H1 (cell line): ENCODE measurements around the gene ZNF593. TPM values are rescaled to one million over a fixed set of nuclear protein-coding genes. Genes with fewer than 3 reads are reported as not detected.

Source experiments
- CTCF ChIA-PET: fragments of 300-600 bp; sonication (Branson Sonifier 250); formaldehyde crosslinking; loops from one replicate; lab custom pipeline; 2021; ENCODE audit not compliant: partially characterized antibody; lab: Charles Lee
- POLR2A ChIA-PET: fragments of 300-600 bp; sonication (Branson Sonifier 250); formaldehyde crosslinking; loops from one replicate; lab custom pipeline; 2021; ENCODE audit warnings: inconsistent platforms; ENCODE audit not compliant: partially characterized antibody; lab: Charles Lee
- DNase-seq, 2 experiments: peaks; one replicate each; pipeline versions ENCODE4 v3.0.0 to v3.0.0-alpha.2; 2010 to 2022; ENCODE audit warnings: low spot score in 2 of 2, low read depth in 1 of 2, mixed read lengths in 1 of 2
- FAIRE-seq: peaks from 2 replicates; lab custom pipeline; 2011; peaks lifted over from hg19 to GRCh38; lab: Jason Lieb, UNC
- H2AFZ ChIP-seq: 2 replicates; pipeline ENCODE4 v1.8.1; 2012; ENCODE audit warnings: low read length, inconsistent platforms
- H2AK5ac ChIP-seq: 2 replicates; pipeline ENCODE4 v1.6.1; 2013; ENCODE audit warnings: low read depth, low read length
- H2BK120ac ChIP-seq: replicated peaks from 2 replicates; pipeline ENCODE3; 2013; ENCODE audit warnings: low read depth, low read length, inconsistent platforms
- H2BK12ac ChIP-seq: 2 replicates; pipeline ENCODE4 v1.6.1; 2013; ENCODE audit warnings: low read depth, low read length
- H2BK15ac ChIP-seq: 2 replicates; pipeline ENCODE4 v1.6.1; 2013; ENCODE audit warnings: low read length
- H2BK20ac ChIP-seq: 2 replicates; pipeline ENCODE4 v1.6.1; 2013; ENCODE audit warnings: low read length
- H2BK5ac ChIP-seq: 2 replicates; pipeline ENCODE4 v1.6.1; 2013; ENCODE audit warnings: low read depth, low read length
- H3K14ac ChIP-seq: 2 replicates; pipeline ENCODE4 v1.6.1; 2013; ENCODE audit warnings: inconsistent platforms; ENCODE audit not compliant: insufficient read length
- H3K18ac ChIP-seq: 2 replicates; pipeline ENCODE4 v1.6.1; 2013; ENCODE audit warnings: low read length; ENCODE audit errors: extremely low read depth
- H3K23ac ChIP-seq: 2 replicates; pipeline ENCODE4 v1.6.1; 2013; ENCODE audit warnings: inconsistent platforms; ENCODE audit not compliant: insufficient read length
- H3K23me2 ChIP-seq: 2 replicates; pipeline ENCODE4 v1.6.1; 2013; ENCODE audit warnings: low read depth, low read length
- H3K27ac ChIP-seq: 2 replicates; pipeline ENCODE4 v1.6.1; 2011; ENCODE audit warnings: low read depth, low read length, inconsistent platforms
- H3K27me3 ChIP-seq, 4 experiments: replicated peaks in 1 of 4; 1 replicate in 1 of 4; 2 replicates in 3 of 4; pipeline versions ENCODE4 v1.6.1 to v1.8.1; 2011 to 2013; ENCODE audit warnings: low read length in 3 of 4, mild to moderate bottlenecking in 3 of 4, inconsistent platforms in 2 of 4, mixed read lengths in 2 of 4, moderate library complexity in 1 of 4; ENCODE audit not compliant: control insufficient read depth in 3 of 4, insufficient read depth in 3 of 4; ENCODE audit errors: extremely low read depth in 1 of 4
- H3K36me3 ChIP-seq, 4 experiments: 2 replicates each; pipeline versions ENCODE4 v1.6.1 to v1.8.1; 2011 to 2013; ENCODE audit warnings: mild to moderate bottlenecking in 4 of 4, low read length in 3 of 4, moderate library complexity in 2 of 4, control low read depth in 1 of 4, inconsistent platforms in 1 of 4; ENCODE audit not compliant: insufficient read depth in 4 of 4, control insufficient read depth in 2 of 4
- H3K4ac ChIP-seq: replicated peaks from 2 replicates; pipeline ENCODE3; 2013; ENCODE audit warnings: low read length, low read depth, mixed read lengths, inconsistent platforms; ENCODE audit not compliant: insufficient read length
- H3K4me1 ChIP-seq, 4 experiments: replicated peaks in 1 of 4; 1 replicate in 1 of 4; 2 replicates in 3 of 4; pipeline versions ENCODE4 v1.6.1 to v1.8.1; 2011 to 2013; ENCODE audit warnings: low read length in 3 of 4, inconsistent platforms in 2 of 4, mixed read lengths in 1 of 4; ENCODE audit not compliant: insufficient read depth in 4 of 4, control insufficient read depth in 3 of 4
- H3K4me2 ChIP-seq, 2 experiments: 2 replicates each; pipeline versions ENCODE4 v1.6.1 to v1.8.1; 2011 to 2013; ENCODE audit warnings: low read depth in 2 of 2, low read length in 2 of 2, control low read depth in 1 of 2, inconsistent platforms in 1 of 2, mild to moderate bottlenecking in 1 of 2; ENCODE audit not compliant: insufficient read depth in 1 of 2
- H3K4me3 ChIP-seq, 4 experiments: fragments of 200-600, 300-600 bp in 1 of 4; sonication (generic), shearing (Covaris generic), sonication (Bioruptor Twin) in 1 of 4; 2 replicates each; pipeline versions ENCODE4 v1.5.1 to v1.8.1; 2011 to 2016; ENCODE audit warnings: low read length in 4 of 4, low read depth in 3 of 4, control low read depth in 2 of 4, inconsistent platforms in 2 of 4, mild to moderate bottlenecking in 2 of 4, mixed read lengths in 1 of 4, moderate library complexity in 1 of 4; ENCODE audit not compliant: insufficient read depth in 2 of 4; ENCODE audit errors: extremely low read depth in 1 of 4
- H3K56ac ChIP-seq: replicated peaks from 2 replicates; pipeline ENCODE3; 2013; ENCODE audit warnings: low read depth, mild to moderate bottlenecking, mixed read lengths, low read length, inconsistent platforms; ENCODE audit not compliant: insufficient read length
- H3K79me1 ChIP-seq: 2 replicates; pipeline ENCODE4 v1.6.1; 2013; ENCODE audit warnings: low read depth, low read length, control low read depth
- H3K79me2 ChIP-seq, 2 experiments: 2 replicates each; pipeline versions ENCODE4 v1.6.1 to v1.8.1; 2012 to 2013; ENCODE audit warnings: low read length in 2 of 2, mild to moderate bottlenecking in 2 of 2, inconsistent platforms in 1 of 2; ENCODE audit not compliant: insufficient read depth in 2 of 2, control insufficient read depth in 1 of 2
- H3K9ac ChIP-seq, 4 experiments: replicated peaks in 1 of 4; 1 replicate in 1 of 4; 2 replicates in 3 of 4; pipeline versions ENCODE4 v1.6.1 to v1.8.1; 2011 to 2013; ENCODE audit warnings: low read depth in 3 of 4, low read length in 3 of 4, control low read depth in 2 of 4, mild to moderate bottlenecking in 2 of 4, moderate library complexity in 2 of 4, inconsistent platforms in 1 of 4; ENCODE audit errors: extremely low read depth in 1 of 4
- H3K9me3 ChIP-seq, 2 experiments: 2 replicates each; pipeline versions ENCODE4 v1.6.1 to v1.8.1; 2012 to 2013; ENCODE audit warnings: mild to moderate bottlenecking in 2 of 2, moderate library complexity in 2 of 2, control low read depth in 1 of 2, inconsistent platforms in 1 of 2, low read depth in 1 of 2, low read length in 1 of 2, mixed read lengths in 1 of 2; ENCODE audit not compliant: insufficient read depth in 2 of 2
- H4K20me1 ChIP-seq, 2 experiments: replicated peaks in 1 of 2; 2 replicates each; pipeline versions ENCODE3 to v1.8.1; 2011 to 2013; ENCODE audit warnings: inconsistent platforms in 2 of 2, low read length in 2 of 2, mild to moderate bottlenecking in 1 of 2; ENCODE audit not compliant: insufficient read depth in 2 of 2, control insufficient read depth in 1 of 2
- H4K5ac ChIP-seq: 2 replicates; pipeline ENCODE4 v1.6.1; 2013; ENCODE audit warnings: low read length, low read depth, mixed read lengths, inconsistent platforms; ENCODE audit not compliant: insufficient read length
- H4K8ac ChIP-seq: 2 replicates; pipeline ENCODE4 v1.8.0; 2013; ENCODE audit warnings: mild to moderate bottlenecking, moderate library complexity, low read length, inconsistent platforms; ENCODE audit not compliant: insufficient read depth; ENCODE audit errors: extremely low read depth
- H4K91ac ChIP-seq: replicated peaks from 2 replicates; pipeline ENCODE3; 2013; ENCODE audit warnings: low read length, mixed read lengths, inconsistent platforms; ENCODE audit not compliant: insufficient read length
- BACH1 ChIP-seq: IDR thresholded peaks from 2 replicates; pipeline ENCODE4 v1.6.1; 2012; ENCODE audit warnings: low read length, improper control_type of control experiment
- BRCA1 ChIP-seq: IDR thresholded peaks from 2 replicates; pipeline ENCODE4 v1.6.1; 2012; ENCODE audit warnings: low read depth, low read length, improper control_type of control experiment
- CBX5 ChIP-seq: fragments of 300-800, 300-1000 bp; sonication (generic); IDR thresholded peaks from 2 replicates; pipeline ENCODE4 v1.7.1; 2016; ENCODE audit warnings: antibody characterized with exemption, low read length, low read depth
- CREB1 ChIP-seq: IDR thresholded peaks from 2 replicates; pipeline ENCODE4 v1.6.1; 2012; ENCODE audit warnings: inconsistent platforms
- E2F6 ChIP-seq: IDR thresholded peaks from 2 replicates; pipeline ENCODE4 v1.6.1; 2012; ENCODE audit warnings: inconsistent platforms
- FOSL1 ChIP-seq: IDR thresholded peaks from 2 replicates; pipeline ENCODE4 v1.6.1; 2011; ENCODE audit warnings: mild to moderate bottlenecking, low read depth, low read length, moderate library complexity; ENCODE audit not compliant: insufficient read depth
- GABPA ChIP-seq: IDR thresholded peaks from 2 replicates; pipeline ENCODE4 v1.6.1; 2011; ENCODE audit warnings: mild to moderate bottlenecking, low read length, moderate library complexity, borderline replicate concordance; ENCODE audit not compliant: insufficient read depth
- JUND ChIP-seq: IDR thresholded peaks from 2 replicates; pipeline ENCODE4 v1.6.1; 2011; ENCODE audit warnings: mild to moderate bottlenecking, improper control_type of control experiment, low read length
- KDM1A ChIP-seq: fragments of 200-600, 300-600 bp; sonication (generic); IDR thresholded peaks from 2 replicates; pipeline ENCODE4 v1.7.1; 2016; ENCODE audit warnings: mild to moderate bottlenecking, low read length, borderline replicate concordance
- KDM5A ChIP-seq: fragments of 200-600 bp; IDR thresholded peaks from 2 replicates; pipeline ENCODE4 v1.7.1; 2012; ENCODE audit warnings: mild to moderate bottlenecking, low read length, inconsistent platforms, mixed read lengths
- SIX5 ChIP-seq: IDR thresholded peaks from 2 replicates; pipeline ENCODE4 v1.6.1; 2011; ENCODE audit warnings: mild to moderate bottlenecking, low read depth, low read length
- SP4 ChIP-seq: IDR thresholded peaks from 2 replicates; pipeline ENCODE4 v1.6.1; 2012; ENCODE audit warnings: low read length, inconsistent platforms
- SRF ChIP-seq: IDR thresholded peaks from 2 replicates; pipeline ENCODE4 v1.6.1; 2011; ENCODE audit warnings: mild to moderate bottlenecking, low read depth, low read length, moderate library complexity
- YY1 ChIP-seq: IDR thresholded peaks from 2 replicates; pipeline ENCODE4 v1.6.1; 2011; ENCODE audit warnings: low read depth, mild to moderate bottlenecking, low read length
- WGBS, 2 experiments: shearing (Covaris generic) in 1 of 2; methylation state at CpG; one replicate each; pipeline versions ENCODE4 v1.1.6 to v1.1.7; 2013 to 2015; ENCODE audit warnings: low lambda C conversion rate in 2 of 2, mixed read lengths in 2 of 2, inconsistent platforms in 1 of 2, low coverage in 1 of 2, missing lambda C conversion rate in 1 of 2; ENCODE audit not compliant: insufficient replicate concordance in 2 of 2, insufficient coverage in 1 of 2, insufficient read length in 1 of 2; ENCODE audit errors: extremely low coverage in 1 of 2, missing lambda C conversion rate in 1 of 2; 5-methylcytosine and 5-hydroxymethylcytosine counted together
- polyA plus RNA-seq, 7 experiments: library from polyadenylated mRNA; depleted of rRNA in 3 of 7; stranded (reverse) in 5 of 7; unstranded in 2 of 7; fragments of >200 nt in 5 of 7; fragments of 200-250 nt in 2 of 7; gene quantifications; 1 replicate in 5 of 7; 2 replicates in 1 of 7; 4 replicates in 1 of 7; pipeline versions ENCODE4 v1.2.1 to v1.2.3, GENCODE V29; 2011 to 2013; ENCODE audit warnings: missing spikeins in 2 of 7, mixed read lengths in 2 of 7
- total RNA-seq: library from RNA; stranded (reverse); fragmentation: NEBNext Ultra II Directional; extraction: Animal tissue kit (Norgen Biotek cat#: 25700); gene quantifications from 2 replicates; pipeline ENCODE4 v1.2.1, GENCODE V29; 2021

The ZNF593 gene
- total and polyA plus RNA-seq, 2 of the 8 experiments (the other 6 are each of a cell fraction or from before 2014, with no cell fraction given): 38.2 to 68.0 TPM

- DNase-seq: no peak
- H4K5ac ChIP-seq: no peak overlapping the region
- H3K36me3 ChIP-seq: peaks cover 0 to 9% (median 0%) of the 10 kb centered on the region in 4 experiments; a peak in 2 of 8 replicates
- WGBS, 2 experiments: 85% methylated on average over 1 of the region's 1 CpG; no CpG with 5 or more reads in 1 of the 2 experiments
- no peak overlapping the region for H3K4me3 ChIP-seq
- H3K18ac ChIP-seq: no peak overlapping the region
- H3K9ac ChIP-seq: no peak overlapping the region
- no peak overlapping the region for H2AK5ac ChIP-seq
- H4K91ac ChIP-seq: no peak overlapping the region
- H2BK15ac ChIP-seq: no peak overlapping the region
- H2BK5ac ChIP-seq: no peak overlapping the region
- H4K8ac ChIP-seq: no peak overlapping the region
- H3K4ac ChIP-seq: no peak overlapping the region
- CTCF ChIA-PET: interaction anchor here (1.1 to 4.2 kb wide), 5 partner anchors 13 to 52 kb away, joined by 3 to 44 read pairs (median 4); partner anchors contain the start of genes CNKSR1 and ZNF593
- POLR2A ChIA-PET: interaction anchor here (0.6 to 1.9 kb wide), 2 partner anchors 8 to 62 kb away, joined by 4 read pairs; no protein-coding TSS in a partner anchor
- H3K27ac ChIP-seq: no peak overlapping the region
- H3K14ac ChIP-seq: no peak overlapping the region
- no peak overlapping the region for H2AFZ ChIP-seq
- H3K27me3 ChIP-seq: no peaks in the 10 kb centered on the region
- H3K9me3 ChIP-seq: no peaks in the 10 kb centered on the region
- H4K20me1 ChIP-seq: peaks cover 0 to 2% of the 10 kb centered on the region in 2 experiments
- no peaks in the 10 kb centered on the region for H3K79me2 ChIP-seq
- no peak overlapping the region for H3K56ac ChIP-seq
- H3K79me1 ChIP-seq: no peaks in the 10 kb centered on the region
- no peak overlapping the region for H2BK12ac ChIP-seq
- no peaks in the 10 kb centered on the region for H3K4me1 ChIP-seq
- no peak overlapping the region for H3K23ac ChIP-seq
- no peak overlapping the region for H2BK20ac ChIP-seq
- no peak overlapping the region for H3K4me2 ChIP-seq
- no peak for FAIRE-seq
- H3K23me2 ChIP-seq: no peaks in the 10 kb centered on the region; the same call in 1 of the 2 replicates
- no peak for TF ChIP-seq CREB1
- no peak for TF ChIP-seq E2F6
- no peak for TF ChIP-seq KDM1A
- TF ChIP-seq CBX5: no peak
- TF ChIP-seq BRCA1: no peak
- TF ChIP-seq KDM5A: no peak
- no peak for TF ChIP-seq SRF
- no peak for TF ChIP-seq BACH1
- no peak for TF ChIP-seq JUND
- TF ChIP-seq SIX5: no peak
- no peak for TF ChIP-seq SP4
- TF ChIP-seq FOSL1: no peak
- no peak for TF ChIP-seq YY1
- no peak for TF ChIP-seq GABPA
- H2BK120ac ChIP-seq: no peak overlapping the region
Observed at GRCh38 chr1:26125946-26126320, 43.8 kb upstream of the ZNF593 start.
